ENCODE measurements around the gene PLAC8.
"Not testable (repeated sequence)": the region's sequence is repeated elsewhere in the genome, so short reads cannot be mapped to it uniquely, and the experiment has no call there.

PLAC8 gene

GRCh38 chr4:83062739-83063138 lies 51.8 kb downstream of the PLAC8 start:
- no peak for DNase-seq

DNA sequence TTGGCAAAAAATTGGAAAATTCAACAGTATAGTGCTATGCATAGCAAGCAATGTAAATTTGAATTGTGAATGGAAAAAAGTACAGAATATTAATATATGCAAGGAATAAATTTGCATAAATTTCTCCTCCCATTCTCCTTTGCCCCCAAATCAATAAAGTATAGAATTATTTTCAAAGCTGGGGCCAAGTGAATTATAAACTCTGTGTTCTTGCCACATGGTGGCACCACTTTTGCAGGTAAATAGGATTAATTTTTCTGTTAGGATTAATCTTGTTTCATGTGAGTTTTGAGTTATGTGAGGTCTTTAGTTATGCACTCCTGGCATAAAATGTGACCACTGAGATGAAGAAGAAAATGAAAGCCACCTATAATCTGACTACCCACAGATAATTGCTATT lies 59.6 kb downstream of the PLAC8 start:
- peak; percentile 43 for DNase-seq

DNA sequence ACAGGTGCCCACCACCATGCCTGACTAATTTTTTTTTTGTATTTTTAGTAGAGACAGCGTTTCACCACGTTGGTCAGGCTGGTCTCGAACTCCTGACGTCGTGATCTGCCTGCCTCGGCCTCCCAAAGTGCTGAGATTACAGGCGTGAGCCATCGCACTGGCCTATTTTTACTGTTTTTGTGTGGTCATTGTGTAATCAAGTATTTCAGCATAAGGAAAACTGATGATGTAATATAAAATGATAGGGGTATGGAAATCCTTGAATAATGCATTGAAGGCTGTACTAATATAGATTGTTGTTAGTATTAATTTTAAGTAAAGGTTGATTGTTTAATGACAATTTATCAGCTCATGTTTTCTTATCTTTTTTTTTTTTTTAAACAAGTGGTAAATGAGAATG lies 65.7 kb downstream of the PLAC8 start:
- not testable (repeated sequence) for DNase-seq

GRCh38 chr4:83046693-83047473 lies 67.6 kb downstream of the PLAC8 start:
- DNase-seq = no peak

DNA sequence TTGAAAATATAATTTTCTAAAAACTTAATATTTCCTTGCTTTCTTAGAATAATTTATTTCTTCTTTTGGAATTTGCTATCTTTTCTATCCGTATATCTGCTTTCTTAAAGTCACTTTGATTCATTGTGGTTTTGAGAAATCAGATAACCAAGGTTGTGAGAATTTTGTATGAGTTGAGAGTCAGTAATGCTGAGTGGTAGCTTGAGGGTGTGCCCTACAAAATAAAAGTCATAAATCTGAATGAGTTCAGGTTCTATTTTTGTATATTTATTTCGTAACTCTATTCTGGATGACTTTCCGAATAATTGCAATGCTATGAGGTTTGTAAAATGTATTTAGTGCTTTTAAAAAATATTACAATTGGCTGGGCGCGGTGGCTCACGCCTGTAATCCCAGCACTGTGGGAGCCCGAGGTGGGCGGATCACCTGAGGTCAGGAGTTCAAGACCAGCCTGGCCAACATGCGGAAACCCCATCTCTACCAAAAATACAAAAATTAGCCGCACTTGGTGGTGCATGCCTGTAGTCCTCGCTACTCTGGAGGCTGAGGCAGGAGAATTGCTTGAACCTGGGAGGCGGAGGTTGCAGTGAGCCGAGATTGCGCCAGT lies 70.6 kb downstream of the PLAC8 start:
- peak; percentile 14 for DNase-seq

DNA sequence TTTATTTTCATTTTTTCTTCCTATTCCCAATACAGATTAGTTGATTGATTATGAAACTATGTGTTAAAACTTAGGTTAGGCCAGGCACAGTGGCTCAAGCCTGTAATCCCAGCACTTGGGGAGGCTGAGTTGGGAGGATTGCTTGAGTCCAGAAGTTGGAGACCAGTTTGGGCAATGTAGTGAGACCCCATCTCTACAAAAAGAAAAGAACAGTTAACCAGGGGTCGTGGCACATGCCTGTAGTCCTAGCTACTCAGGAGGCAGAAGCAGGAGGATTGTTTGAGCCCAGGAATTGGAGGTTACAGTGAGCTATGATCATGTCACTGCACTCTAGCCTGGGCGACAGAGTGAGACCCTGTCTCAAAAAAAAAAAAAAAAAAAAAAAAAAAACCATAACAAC lies 71.4 kb downstream of the PLAC8 start:
- DNase-seq = not testable (repeated sequence)

DNA sequence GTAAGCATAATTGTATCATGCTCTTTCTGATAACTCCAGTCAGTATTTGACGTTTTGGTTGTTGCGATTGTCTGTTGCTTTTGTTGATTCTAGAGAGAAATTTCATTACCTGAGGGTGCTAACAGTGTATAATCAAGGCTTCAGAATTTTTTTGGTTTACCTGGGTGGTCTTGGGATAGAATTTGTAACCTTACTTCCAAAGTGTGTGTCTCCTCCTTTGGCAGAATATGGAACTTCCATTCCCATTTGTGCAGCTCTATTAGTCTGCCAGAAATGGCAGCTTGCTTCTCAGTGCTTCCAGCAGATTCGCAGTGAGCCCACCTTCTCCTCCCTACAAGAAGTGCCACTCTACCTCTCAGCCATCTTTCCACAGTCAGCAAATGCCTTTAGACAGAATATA lies 74.3 kb downstream of the PLAC8 start:
- DNase-seq = no peak
